Stomach (tissue), 9 donors: Measurements from ENCODE around the gene SPEN. TPM values are rescaled to one million over a fixed set of nuclear protein-coding genes. Genes with fewer than 3 reads are reported as not detected.
"Not testable (repeated sequence)": the region's sequence is repeated elsewhere in the genome, so short reads cannot be mapped to it uniquely, and the experiment has no call there.

Experiments
- DNase-seq, 2 donors: peaks; one replicate each; pipeline versions ENCODE4 v3.0.0 to v3.0.0-alpha.2; 2013 to 2019
- H3K27ac ChIP-seq, 5 donors: fragments of 200-600 bp in 4 of 5; sonication (generic) in 4 of 5; one replicate each; pipeline ENCODE4 v1.5.1; 2013 to 2019; ENCODE audit warnings: mild to moderate bottlenecking in 1 of 5, moderate library complexity in 1 of 5
- H3K27me3 ChIP-seq, 3 donors: fragments of 200-600 bp; sonication (generic); one replicate each; pipeline ENCODE4 v1.5.1; 2017 to 2019; ENCODE audit warnings: mixed run types in 1 of 3
- H3K36me3 ChIP-seq, 4 donors: fragments of 200-600 bp; sonication (generic); 1 replicate in 3 of 4; 2 replicates in 1 of 4; pipeline ENCODE4 v1.5.1; 2016 to 2019
- H3K4me1 ChIP-seq, 4 donors: fragments of 200-600 bp; sonication (generic); one replicate each; pipeline ENCODE4 v1.5.1; 2016 to 2019
- H3K4me3 ChIP-seq, 4 donors: fragments of 200-600 bp; sonication (generic) in 3 of 4; one replicate each; pipeline ENCODE4 v1.5.1; 2016 to 2019; ENCODE audit warnings: mild to moderate bottlenecking in 1 of 4
- H3K9me3 ChIP-seq, 4 donors: fragments of 200-600 bp; sonication (generic); one replicate each; pipeline ENCODE4 v1.5.1; 2016 to 2019
- EP300 ChIP-seq: sonication (generic); formaldehyde crosslinking; IDR thresholded peaks from one replicate; pipeline ENCODE4 v1.6.1; 2017; ENCODE audit warnings: antibody characterized with exemption
- POLR2A ChIP-seq, 4 donors: fragments of 450-650 bp; IDR thresholded peaks; one replicate each; pipeline ENCODE4 v1.6.1; 2016; ENCODE audit warnings: antibody characterized with exemption in 4 of 4, control low read depth in 2 of 4, mild to moderate bottlenecking in 1 of 4, moderate library complexity in 1 of 4
- POLR2AphosphoS5 ChIP-seq, 3 donors: sonication (generic); formaldehyde crosslinking; IDR thresholded peaks; one replicate each; pipeline ENCODE4 v1.6.1; 2016; ENCODE audit warnings: antibody characterized with exemption in 3 of 3
- WGBS, 5 donors: extraction: QIAGEN DNeasy Blood & Tissue Kit in 3 of 5; methylation state at CpG; one replicate each; pipeline versions ENCODE4 v1.1.5 to v1.1.7; 2013 to 2018; 5-methylcytosine and 5-hydroxymethylcytosine counted together
- intact Hi-C: fragments of 100-400 bp; cut with DNase I; formaldehyde crosslinking; loops from one replicate; pipeline ENCODE4 v1.15.1; 2023; ENCODE audit warnings: low total_unique reads
- polyA plus RNA-seq, 3 donors: library from polyadenylated mRNA; stranded (reverse); fragments of 200-250 nt; gene quantifications; one replicate each; pipeline ENCODE4 v1.2.3, GENCODE V29; 2013
- total RNA-seq, 5 donors: library from RNA; depleted of rRNA; stranded (reverse); fragments of >200 nt; gene quantifications; one replicate each; pipeline versions ENCODE4 v1.1.0 to v1.2.3, GENCODE V29; 2014 to 2016
- TF ChIP-seq, protein P1 (sequence below), 7 experiments: fragments of 450-650 bp in 4 of 7; fragments of 200-600 bp in 3 of 7; sonication (generic) in 3 of 7; IDR thresholded peaks; one replicate each; pipeline ENCODE4 v1.5.1; 2016 to 2019; ENCODE audit warnings: antibody characterized with exemption in 7 of 7, control low read depth in 2 of 7, mild to moderate bottlenecking in 1 of 7
- donor health status: healthy with polysubstance abuse.
- donor health status: Bipolar disorder and iron deficiency.
- donor health status: healthy.

SPEN gene
- total and polyA plus RNA-seq, 8 donors = 5.6 to 114 (median 28.8) TPM

DNA sequence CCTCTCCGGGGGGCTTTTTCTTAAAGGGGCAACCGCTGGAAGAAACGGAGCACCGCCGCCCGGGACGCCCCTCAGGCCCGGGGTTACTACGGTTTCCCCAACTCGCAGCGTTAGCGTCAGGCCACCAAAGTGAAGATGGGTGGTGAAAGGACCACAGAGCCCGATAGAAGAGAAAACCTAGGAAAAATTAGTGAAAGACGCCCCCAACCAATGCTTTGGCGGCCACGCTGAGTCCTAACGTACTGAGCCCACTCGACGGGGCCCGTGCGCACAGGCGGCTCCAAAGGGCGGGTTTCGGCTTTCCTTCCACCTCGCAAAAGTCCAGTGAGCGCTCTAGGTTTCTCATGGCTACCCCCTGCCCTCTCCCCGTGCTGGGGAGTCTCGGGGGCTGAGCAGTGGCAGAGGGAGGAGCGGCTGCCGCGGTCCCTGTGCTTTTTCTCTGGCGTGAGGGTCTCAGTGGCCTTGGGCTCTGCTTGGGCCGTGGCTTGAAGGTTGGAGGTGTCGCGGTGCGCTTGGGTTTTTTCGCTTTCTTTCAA is 12.2 kb upstream of the SPEN start:
- no peak for DNase-seq
- Histone ChIP-seq H3K4me3 (peak overlapping the region; percentile 58 to 70 (median 61)), H3K36me3 (no peaks in the 10 kb centered on the region), H3K27ac (peak overlapping the region; percentile 94 to 100 (median 100)), H3K27me3 (no peaks in the 10 kb centered on the region), H3K9me3 (no peaks in the 10 kb centered on the region), H3K4me1 (peaks cover 10 to 41% (median 28%) of the 10 kb centered on the region in 4 donors)
- 0 to 1% (median 0%) methylated on average over 30 to 37 of the region's 37 CpGs for WGBS, 5 donors
- TF ChIP-seq POLR2AphosphoS5 (IDR thresholded peaks at IDR 0.05) (no peak), POLR2A (IDR thresholded peaks at IDR 0.05) (no peak), EP300 (no peak)
- TF ChIP-seq, protein P1, sequence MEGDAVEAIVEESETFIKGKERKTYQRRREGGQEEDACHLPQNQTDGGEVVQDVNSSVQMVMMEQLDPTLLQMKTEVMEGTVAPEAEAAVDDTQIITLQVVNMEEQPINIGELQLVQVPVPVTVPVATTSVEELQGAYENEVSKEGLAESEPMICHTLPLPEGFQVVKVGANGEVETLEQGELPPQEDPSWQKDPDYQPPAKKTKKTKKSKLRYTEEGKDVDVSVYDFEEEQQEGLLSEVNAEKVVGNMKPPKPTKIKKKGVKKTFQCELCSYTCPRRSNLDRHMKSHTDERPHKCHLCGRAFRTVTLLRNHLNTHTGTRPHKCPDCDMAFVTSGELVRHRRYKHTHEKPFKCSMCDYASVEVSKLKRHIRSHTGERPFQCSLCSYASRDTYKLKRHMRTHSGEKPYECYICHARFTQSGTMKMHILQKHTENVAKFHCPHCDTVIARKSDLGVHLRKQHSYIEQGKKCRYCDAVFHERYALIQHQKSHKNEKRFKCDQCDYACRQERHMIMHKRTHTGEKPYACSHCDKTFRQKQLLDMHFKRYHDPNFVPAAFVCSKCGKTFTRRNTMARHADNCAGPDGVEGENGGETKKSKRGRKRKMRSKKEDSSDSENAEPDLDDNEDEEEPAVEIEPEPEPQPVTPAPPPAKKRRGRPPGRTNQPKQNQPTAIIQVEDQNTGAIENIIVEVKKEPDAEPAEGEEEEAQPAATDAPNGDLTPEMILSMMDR (IDR thresholded peaks at IDR 0.05) = no peak
- intact Hi-C loops = no loop called here

DNA sequence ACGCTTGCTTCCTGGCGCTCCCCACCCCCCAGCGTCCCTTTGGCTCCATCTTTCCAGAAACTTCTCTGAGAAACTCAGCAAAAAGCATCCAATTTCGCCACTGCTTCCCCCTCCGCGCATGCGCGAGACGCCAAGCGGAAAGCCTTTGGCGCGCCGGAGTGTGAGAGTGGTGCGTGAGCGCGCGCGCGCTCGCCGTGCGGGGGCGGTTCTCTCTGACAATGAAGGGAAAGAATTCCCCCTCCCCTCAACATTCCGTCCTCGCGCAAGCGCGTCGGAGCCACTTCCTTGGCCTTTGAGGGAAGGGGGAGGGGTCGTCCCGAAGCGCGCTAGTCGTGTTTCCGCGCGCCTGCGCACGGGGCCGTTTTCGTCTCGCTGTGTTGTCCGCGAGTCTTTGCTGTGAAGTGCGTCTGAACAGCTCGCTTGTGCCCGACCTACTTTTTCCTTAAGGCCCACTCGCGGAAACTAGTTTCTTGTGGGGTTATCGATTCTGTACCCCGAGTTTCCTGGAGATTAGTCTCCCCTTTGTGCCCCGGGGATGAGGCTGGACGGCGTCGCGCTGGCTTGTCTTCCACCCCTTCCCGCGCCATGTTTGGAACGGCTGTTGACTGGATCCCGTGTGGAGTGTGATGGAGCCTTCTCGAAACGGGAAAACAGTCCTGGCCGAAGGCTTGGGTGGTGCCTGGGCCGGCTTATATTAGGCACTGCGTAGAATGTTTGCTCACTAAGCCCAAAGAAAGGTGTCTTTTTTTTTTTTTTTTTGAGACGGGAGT is 11.6 kb upstream of the SPEN start:
- peak overlapping the region; percentile 95 to 100 (median 100) for H3K27ac ChIP-seq
- peaks cover 10 to 38% (median 25%) of the 10 kb centered on the region in 4 donors for H3K4me1 ChIP-seq
- 1 to 2% (median 1%) methylated on average over 38 to 66 of the region's 66 CpGs for WGBS, 5 donors
- H3K4me3 ChIP-seq = peak overlapping the region; percentile 58 to 70 (median 61)
- TF ChIP-seq, protein P1 (IDR thresholded peaks at IDR 0.05) = no peak
- peak; percentile 97 to 99 (median 99) for TF ChIP-seq POLR2AphosphoS5 (IDR thresholded peaks at IDR 0.05)
- no peak for TF ChIP-seq EP300
- TF ChIP-seq POLR2A (IDR thresholded peaks at IDR 0.05) = peak in 1 of 4 donors; percentile 76
- no peaks in the 10 kb centered on the region for H3K9me3 ChIP-seq
- DNase-seq = peak; percentile 99 to 100
- intact Hi-C loops = no loop called here
- no peaks in the 10 kb centered on the region for H3K36me3 ChIP-seq
- no peaks in the 10 kb centered on the region for H3K27me3 ChIP-seq

DNA sequence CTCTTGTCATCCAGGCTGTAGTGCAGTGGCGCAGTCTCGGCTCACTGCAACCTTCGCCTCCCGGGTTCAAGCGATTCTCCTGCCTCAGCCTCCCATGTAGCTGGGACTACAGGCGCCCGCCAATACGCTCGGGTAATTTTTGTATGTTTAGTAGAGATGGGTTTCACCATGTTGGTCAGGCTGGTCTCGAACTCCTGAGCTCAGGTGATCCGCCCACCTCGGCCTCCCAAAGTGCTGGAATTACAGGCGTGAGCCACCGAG is 11.1 kb upstream of the SPEN start:
- DNase-seq = not testable (repeated sequence)
- peak overlapping the region; percentile 58 to 70 (median 61) for H3K4me3 ChIP-seq

GRCh38 chr1:15836772-15837669 is 10.5 kb upstream of the SPEN start:
- Histone ChIP-seq H3K4me1 (peaks cover 10 to 30% (median 21%) of the 10 kb centered on the region in 4 donors), H3K4me3 (peak overlapping the region; percentile 14 to 70 (median 58)), H3K27me3 (no peaks in the 10 kb centered on the region), H3K27ac (peak overlapping the region; percentile 95 to 100 (median 100)), H3K36me3 (no peaks in the 10 kb centered on the region), H3K9me3 (no peaks in the 10 kb centered on the region)
- intact Hi-C loops = no loop called here
- DNase-seq = peak; percentile 34 to 67
- WGBS, 5 donors = 26 to 55% (median 41%) methylated on average over 61 to 62 of the region's 62 CpGs
- TF ChIP-seq, protein P1 (IDR thresholded peaks at IDR 0.05) = no peak
- TF ChIP-seq EP300 (no peak), POLR2AphosphoS5 (IDR thresholded peaks at IDR 0.05) (no peak), POLR2A (IDR thresholded peaks at IDR 0.05) (no peak)

More for the DNA sequence above, 11.1 kb upstream of the SPEN start:
- Histone ChIP-seq H3K4me1 (peaks cover 10 to 36% (median 24%) of the 10 kb centered on the region in 4 donors), H3K27ac (peak overlapping the region; percentile 95 to 100 (median 100))
- H3K27me3 ChIP-seq, H3K9me3 ChIP-seq, intact Hi-C loops, H3K36me3 ChIP-seq: not testable (repeated sequence)
- WGBS, 5 donors = 61 to 77% (median 73%) methylated on average over 13 to 14 of the region's 14 CpGs
